Fibroblast of lung (primary cell): Measurements from ENCODE around the gene PRKCD.

ENCODE experiments used
- EZH2 ChIP-seq: IDR thresholded peaks from 2 replicates; pipeline ENCODE4 v1.5.1; 2012; ENCODE audit warnings: low read length, control low read depth, mild to moderate bottlenecking; ENCODE audit errors: missing control alignments
- TF ChIP-seq, protein P1 (sequence below), 2 donors: IDR thresholded peaks in 1 of 2; conservative IDR thresholded peaks in 1 of 2; 1 replicate in 1 of 2; 2 replicates in 1 of 2; pipeline ENCODE4 v1.5.1; 2011 to 2012; ENCODE audit warnings: low read length in 2 of 2, control low read depth in 1 of 2, inconsistent platforms in 1 of 2, low read depth in 1 of 2, mild to moderate bottlenecking in 1 of 2

DNA sequence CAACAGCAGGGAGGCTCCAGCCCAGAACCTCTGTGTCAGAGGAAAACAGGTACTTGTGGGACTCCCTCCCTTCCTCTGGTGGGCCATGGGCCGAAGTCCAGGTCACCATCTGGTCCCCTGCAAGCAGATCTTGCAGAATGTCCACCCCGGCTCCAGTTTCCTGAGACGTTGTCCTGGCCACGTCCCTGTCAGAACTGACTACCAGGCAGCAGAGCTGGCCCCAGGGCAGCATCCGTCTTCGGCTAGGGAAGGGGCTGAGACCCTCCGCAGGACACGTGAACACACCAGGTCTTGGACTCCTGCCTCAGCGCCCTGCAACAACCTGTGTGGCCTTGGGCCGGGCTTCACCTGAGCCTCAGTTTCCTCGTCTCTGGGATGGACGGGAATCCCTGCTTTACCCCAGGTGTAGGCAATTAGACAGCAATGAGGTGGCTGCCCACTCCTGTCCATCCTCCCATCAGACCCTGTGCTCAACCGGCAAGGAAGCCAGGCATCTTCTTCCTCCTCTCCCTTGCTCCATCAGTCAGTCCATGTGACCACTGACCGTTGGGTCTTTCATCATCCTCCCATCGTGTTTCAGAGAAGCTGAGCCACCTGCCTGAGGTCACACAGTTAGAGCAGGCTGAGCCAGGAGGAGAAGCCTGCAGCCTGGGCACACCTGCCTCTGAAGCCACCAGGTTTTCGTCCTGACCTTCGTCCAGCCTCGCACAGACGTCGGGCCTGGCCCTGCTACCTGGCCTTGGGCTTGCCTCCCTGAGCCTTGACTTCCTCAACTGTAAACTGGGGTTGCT lies 8.9 kb upstream of the PRKCD start:
- TF ChIP-seq, protein P1, sequence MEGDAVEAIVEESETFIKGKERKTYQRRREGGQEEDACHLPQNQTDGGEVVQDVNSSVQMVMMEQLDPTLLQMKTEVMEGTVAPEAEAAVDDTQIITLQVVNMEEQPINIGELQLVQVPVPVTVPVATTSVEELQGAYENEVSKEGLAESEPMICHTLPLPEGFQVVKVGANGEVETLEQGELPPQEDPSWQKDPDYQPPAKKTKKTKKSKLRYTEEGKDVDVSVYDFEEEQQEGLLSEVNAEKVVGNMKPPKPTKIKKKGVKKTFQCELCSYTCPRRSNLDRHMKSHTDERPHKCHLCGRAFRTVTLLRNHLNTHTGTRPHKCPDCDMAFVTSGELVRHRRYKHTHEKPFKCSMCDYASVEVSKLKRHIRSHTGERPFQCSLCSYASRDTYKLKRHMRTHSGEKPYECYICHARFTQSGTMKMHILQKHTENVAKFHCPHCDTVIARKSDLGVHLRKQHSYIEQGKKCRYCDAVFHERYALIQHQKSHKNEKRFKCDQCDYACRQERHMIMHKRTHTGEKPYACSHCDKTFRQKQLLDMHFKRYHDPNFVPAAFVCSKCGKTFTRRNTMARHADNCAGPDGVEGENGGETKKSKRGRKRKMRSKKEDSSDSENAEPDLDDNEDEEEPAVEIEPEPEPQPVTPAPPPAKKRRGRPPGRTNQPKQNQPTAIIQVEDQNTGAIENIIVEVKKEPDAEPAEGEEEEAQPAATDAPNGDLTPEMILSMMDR (conservative IDR thresholded peaks at IDR 0.05 in 1 of 2, IDR thresholded peaks at IDR 0.05 in 1 of 2; ENCODE audit: low read depth in 1 of 2, low read length in 2 of 2) = no peak
- TF ChIP-seq EZH2 = no peak
